Measurements from ENCODE around the gene WTIP. TPM values are rescaled to one million over a fixed set of nuclear protein-coding genes. Genes with fewer than 3 reads are reported as not detected.

The WTIP gene
- 53.9 and 58.2 TPM in 2 replicates for total RNA-seq

GRCh38 chr19:34480971-34481841 lies at the start of gene WTIP:
Gene WTIP, plus strand, starts transcription at chr19:34481758. Its CDS starts 217 bp downstream, at chr19:34481975.

Other genes with a start within 250 kb of the WTIP start
- gene GARRE1, start 227.2 kb upstream of the WTIP start, total RNA-seq: 16.2 and 20.1 TPM in 2 replicates
- gene GPI, start 116.6 kb upstream of the WTIP start, total RNA-seq: 411 and 466 TPM in 2 replicates
- 4.9 and 7.0 TPM in 2 replicates for gene PDCD2L, start 77.4 kb upstream of the WTIP start, total RNA-seq
- 150 and 161 TPM in 2 replicates for gene UBA2, start 53.4 kb upstream of the WTIP start, total RNA-seq
- gene SCGB2B2, start 195.4 kb downstream of the WTIP start, total RNA-seq: 0.17 and 0.33 TPM in 2 replicates
- 15.8 and 16.2 TPM in 2 replicates for gene ZNF302, start 195.9 kb downstream of the WTIP start, total RNA-seq

Measured in smooth muscle cell of the pulmonary artery (primary cell).